GM18511 (cell line): ENCODE measurements around the gene NPTX1.

Source experiments
- ATAC-seq: cut with Tn5 transposase; IDR thresholded peaks from one replicate; pipeline ENCODE4 v1.9.1; 2021; ENCODE audit warnings: mild to moderate bottlenecking, moderate library complexity; ENCODE audit not compliant: unreplicated experiment

The NPTX1 gene

GRCh38 chr17:80429356-80430275 lies 46.8 kb downstream of the NPTX1 start:
- ATAC-seq: no peak

- no peak for ATAC-seq
Observed at GRCh38 chr17:80428796-80429195, 47.6 kb downstream of the NPTX1 start.

DNA sequence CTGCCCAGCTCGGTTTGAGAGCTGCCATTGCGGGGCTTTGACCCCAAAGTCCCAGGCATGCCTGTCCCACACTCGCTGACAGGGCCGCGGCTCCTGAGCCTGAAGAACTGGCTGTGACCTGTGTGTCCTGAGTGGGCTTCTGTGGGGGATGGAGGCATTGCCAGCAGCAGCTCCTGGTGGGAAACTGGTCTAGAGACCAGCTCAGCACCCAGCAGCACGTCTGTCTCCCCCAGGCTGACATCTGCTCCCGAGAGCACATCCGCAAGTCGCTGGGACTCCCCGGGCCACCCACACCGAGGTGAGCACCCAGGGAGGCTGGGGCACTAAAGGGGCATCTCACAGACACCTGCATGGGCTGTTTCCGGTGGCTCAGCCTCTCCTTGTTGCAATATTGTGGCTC lies 48.0 kb downstream of the NPTX1 start:
- ATAC-seq: no peak

DNA sequence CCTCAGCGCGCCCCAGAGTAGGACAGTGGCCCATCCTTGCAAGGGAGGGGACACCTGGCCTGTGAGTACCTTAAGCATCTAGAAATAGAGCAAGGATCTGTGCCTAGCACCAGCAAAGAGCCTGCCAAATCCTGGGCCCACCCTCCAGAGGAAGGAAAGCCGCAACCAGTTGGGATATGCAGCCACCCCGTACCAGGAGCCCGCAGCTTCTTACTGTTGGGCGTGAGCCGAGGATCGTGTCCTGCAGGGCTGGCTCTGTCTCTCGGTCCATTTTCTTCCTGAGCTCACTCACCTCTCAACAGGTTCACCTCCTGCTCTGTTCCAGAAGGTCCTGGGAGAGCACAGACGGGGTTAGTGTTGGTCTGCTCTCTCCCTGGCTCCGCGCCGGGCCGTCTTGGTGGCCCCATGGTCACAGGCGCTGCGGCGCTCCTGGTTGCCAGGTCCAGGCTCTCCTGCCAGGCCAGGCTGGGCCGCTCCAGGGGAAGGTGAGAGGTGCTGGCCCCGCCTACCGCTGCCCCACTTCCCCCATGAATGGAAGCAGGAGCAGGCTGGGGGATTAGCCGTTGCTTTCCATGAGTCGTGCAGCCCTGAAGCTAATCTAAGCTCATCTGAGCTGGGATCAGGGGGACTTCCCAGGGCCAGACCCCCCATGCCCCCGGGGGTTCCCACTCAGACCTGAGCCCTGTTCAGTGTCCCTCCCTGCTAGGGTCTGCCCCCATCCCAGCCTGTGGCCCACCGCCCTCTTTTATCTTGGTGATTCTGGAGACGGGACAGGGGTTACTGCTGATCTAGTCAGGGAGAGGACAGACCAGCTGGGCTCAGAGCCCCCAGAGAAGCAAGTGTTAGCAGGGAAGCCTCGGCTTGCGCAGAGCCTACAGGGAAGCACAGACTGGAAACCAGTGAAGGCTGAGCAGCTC lies 48.8 kb downstream of the NPTX1 start:
- no peak for ATAC-seq

DNA sequence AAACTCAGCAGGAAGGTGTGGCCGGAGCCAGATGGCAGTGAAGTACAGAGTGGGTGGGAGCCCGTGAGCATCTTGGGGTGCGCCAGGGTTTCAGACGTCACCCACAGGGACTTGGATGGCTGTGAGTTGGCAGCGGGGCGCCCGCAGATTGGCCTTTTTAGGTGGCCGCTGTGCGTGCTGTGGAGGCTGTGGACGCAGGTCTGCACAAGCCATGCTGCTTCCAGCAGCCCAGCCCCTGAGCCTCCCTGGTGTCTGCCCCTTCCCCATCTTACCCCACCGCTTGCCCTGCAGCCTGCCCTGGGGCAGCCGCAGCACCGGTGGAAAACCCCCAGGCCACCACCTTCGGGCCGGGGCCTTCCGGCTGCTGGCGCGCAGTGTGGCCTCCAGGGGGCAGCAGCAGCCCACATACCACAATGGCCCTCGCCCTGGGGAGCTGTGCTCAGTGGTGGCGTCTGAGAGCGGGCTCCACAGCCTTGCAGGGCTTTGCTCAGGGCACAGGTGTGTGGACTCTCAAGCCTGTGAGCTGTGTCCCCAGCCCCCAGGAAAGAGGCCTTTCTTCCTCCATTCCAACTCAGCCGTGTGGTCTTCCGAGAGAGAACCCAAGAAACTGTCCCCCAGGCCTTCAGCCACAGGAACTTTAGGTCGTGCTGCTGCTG lies 49.6 kb downstream of the NPTX1 start:
- no peak for ATAC-seq

DNA sequence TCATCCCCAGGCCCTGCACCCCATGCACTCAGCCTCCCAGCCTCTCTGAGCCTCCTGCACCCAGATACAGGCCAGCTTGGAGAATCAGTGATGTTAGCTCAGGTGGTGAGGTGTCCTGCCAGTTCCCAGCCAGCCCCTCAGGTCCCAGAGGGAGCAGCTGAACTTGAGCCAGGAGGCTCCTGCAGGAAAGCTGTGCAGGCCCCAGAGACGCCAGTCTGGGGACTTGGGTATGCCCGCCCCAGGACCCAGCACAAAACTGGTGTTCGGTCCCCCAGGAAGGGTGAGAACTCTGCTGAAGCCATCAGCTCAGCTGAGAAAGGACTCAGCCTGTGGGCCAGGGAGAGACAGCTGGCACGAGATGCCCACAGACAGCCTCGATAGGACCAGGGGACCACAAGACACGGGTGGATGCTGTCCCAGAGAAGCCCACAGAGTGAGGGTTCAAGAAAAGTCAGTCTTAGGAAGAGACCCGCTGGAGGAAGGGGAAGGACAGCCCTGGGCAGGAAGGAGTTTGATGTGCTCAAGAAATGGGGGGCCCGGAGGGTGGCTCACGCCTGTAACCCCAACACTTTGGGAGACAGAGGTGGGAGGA lies 50.5 kb downstream of the NPTX1 start:
- no peak for ATAC-seq

DNA sequence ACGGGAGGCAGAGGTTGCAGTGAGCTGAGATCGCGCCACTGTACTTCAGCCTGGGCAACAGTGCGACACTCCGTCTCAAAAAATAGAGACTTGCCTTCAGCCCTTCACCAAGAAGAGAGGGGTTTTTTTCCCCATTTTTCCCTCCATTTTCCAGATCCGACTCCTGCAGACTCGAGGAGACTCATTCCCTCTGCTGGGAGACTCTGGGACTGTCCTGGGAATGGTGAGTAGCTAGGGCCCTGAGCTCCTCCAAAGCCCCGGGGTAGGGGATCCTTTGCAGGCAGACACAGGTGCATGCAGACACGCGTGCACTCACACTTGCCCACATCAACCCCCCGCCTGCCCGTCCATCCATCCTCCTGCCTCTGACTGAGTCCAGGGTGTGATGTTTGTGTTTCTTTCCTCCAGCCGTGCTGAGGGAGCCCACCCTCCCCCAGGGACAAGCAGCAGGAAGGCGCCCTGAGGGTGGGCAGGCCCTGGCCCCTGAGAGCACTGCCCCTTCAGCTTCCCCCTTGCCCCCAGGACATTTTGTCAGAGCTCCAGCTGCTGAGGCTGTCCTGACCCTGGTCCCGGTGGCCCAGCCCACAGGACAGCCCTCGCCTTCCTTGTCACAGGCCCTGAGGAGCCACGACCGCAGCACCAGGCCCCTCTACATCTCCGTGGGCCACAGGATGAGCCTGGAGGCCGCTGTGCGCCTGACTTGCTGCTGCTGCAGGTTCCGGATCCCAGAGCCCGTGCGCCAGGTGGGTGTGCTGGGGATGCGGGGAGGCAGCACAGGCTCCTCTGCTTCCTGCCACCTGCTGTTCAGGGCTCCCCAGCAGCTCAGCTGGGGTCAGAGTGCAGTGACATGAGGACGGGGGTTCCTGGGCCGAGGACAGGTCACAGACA lies 51.3 kb downstream of the NPTX1 start:
- no peak for ATAC-seq

- no peak for ATAC-seq
Observed at GRCh38 chr17:80424261-80424660, 52.1 kb downstream of the NPTX1 start.

- ATAC-seq: no peak
Observed at GRCh38 chr17:80423536-80424225, 52.7 kb downstream of the NPTX1 start.

- ATAC-seq: no peak
Observed at GRCh38 chr17:80422981-80423380, 53.4 kb downstream of the NPTX1 start.

DNA sequence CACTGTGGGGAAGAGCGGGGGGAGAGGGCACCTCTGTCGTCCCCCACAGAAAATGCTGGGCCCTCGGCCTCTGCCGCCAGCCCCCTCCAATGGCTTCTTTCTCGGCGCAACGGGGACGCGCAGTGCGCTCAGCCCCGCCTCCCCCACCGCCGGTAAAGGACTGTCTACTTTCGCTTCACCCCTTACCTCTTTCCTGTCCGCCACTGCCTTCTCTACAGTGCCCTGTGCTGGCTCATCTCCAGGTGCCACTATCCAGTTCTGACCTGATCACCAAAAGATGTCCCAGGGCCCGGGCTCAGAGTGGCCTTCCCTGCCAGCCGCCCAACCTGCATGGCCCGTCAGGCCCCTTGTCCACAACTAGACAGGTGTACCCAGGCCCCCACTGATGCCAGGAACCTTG lies 54.1 kb downstream of the NPTX1 start:
- ATAC-seq: no peak

DNA sequence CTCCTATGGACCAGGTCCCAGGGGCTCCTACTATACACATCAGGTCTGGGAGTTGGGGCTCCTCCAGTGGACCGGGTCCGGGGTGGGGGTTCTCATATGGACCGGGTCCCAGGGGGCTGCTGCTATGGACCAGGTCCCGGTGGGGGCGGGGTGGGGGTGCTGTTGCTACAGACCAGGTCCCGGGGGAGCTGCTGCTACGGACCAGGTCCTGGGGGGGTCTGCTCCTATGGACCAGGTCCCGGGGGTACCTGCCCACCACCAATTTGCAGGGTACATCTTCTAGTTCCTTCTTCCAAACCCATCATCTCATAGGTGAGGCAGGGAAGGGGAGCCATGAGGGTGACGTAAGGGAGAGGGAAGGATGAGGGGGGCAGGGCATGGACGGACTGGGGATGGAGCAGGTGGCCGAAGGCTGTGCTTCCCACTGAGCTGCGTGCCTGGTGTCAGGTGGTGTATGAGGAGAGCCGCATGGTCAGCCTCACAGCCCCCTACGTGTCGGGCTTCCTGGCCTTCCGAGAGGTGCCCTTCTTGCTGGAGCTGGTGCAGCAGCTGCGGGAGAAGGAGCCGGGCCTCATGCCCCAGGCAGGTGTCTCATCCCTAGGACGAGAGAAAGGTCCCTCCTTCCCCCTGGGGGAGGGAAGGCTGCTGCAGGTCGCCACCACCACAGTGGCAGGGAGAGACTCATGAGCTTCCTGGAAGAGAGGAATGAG lies 54.9 kb downstream of the NPTX1 start:
- ATAC-seq: no peak

GRCh38 chr17:80419255-80419654 lies 57.2 kb downstream of the NPTX1 start:
- ATAC-seq: no peak

DNA sequence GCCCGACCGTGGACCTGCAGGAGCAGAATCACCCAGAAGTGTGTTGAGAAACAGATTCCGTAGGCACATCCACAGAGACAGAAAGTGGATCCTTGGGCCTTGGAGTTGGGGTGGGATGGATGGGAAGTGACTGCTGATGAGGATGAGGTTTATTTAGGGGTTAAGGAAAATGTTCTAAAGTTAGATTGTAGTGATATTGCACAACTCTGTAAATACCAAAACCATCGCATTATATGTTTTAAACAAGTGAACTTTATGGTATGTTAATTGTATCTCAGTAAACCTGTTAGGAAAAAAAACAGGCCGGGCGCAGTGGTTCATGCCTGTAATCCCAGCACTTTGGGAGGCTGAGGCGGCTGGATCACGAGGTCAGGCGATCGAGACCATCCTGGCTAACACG lies 57.8 kb downstream of the NPTX1 start:
- no peak for ATAC-seq
